CD8-positive, alpha-beta memory T cell (primary cell): ENCODE data around the gene NRM. TPM values are rescaled to one million over a fixed set of nuclear protein-coding genes. Genes with fewer than 3 reads are reported as not detected.

ENCODE experiments used
- CTCF ChIA-PET: fragments of 350-600 bp; sonication (Branson Sonifier 250); formaldehyde crosslinking; loops from one replicate; lab custom pipeline; 2021; ENCODE audit warnings: antibody characterized with exemption; lab: Charles Lee
- POLR2A ChIA-PET: fragments of 350-600 bp; sonication (Branson Sonifier 250); formaldehyde crosslinking; loops from one replicate; lab custom pipeline; 2021; ENCODE audit warnings: antibody characterized with exemption; lab: Charles Lee
- DNase-seq, 5 donors: peaks; one replicate each; pipeline versions ENCODE4 v3.0.0 to v3.0.0-alpha.2; 2020 to 2022; ENCODE audit warnings: mixed read lengths in 1 of 5
- H3K27ac ChIP-seq: one replicate; pipeline ENCODE4 v1.7.0; 2013; ENCODE audit warnings: low read depth, mild to moderate bottlenecking, low read length, moderate library complexity
- H3K27me3 ChIP-seq: 2 replicates; pipeline ENCODE4 v1.7.0; 2013; ENCODE audit warnings: low read length, mild to moderate bottlenecking; ENCODE audit not compliant: insufficient read depth, poor library complexity, severe bottlenecking
- H3K36me3 ChIP-seq: 2 replicates; pipeline ENCODE4 v1.7.0; 2013; ENCODE audit warnings: mild to moderate bottlenecking, low read length, moderate library complexity; ENCODE audit not compliant: insufficient read depth
- H3K4me1 ChIP-seq: 2 replicates; pipeline ENCODE4 v1.7.0; 2013; ENCODE audit warnings: mild to moderate bottlenecking, low read length, moderate library complexity; ENCODE audit not compliant: insufficient read depth
- H3K4me3 ChIP-seq: 2 replicates; pipeline ENCODE4 v1.7.0; 2013; ENCODE audit warnings: mild to moderate bottlenecking, low read length
- H3K9me3 ChIP-seq: 2 replicates; pipeline ENCODE4 v1.7.0; 2013; ENCODE audit warnings: mild to moderate bottlenecking, low read length
- H3K27ac Mint-ChIP-seq, 8 donors: one replicate each; pipeline ENCODE4 v1.8.0; 2020 to 2021; ENCODE audit warnings: mixed read lengths in 8 of 8, mild to moderate bottlenecking in 6 of 8, inconsistent platforms in 3 of 8, moderate library complexity in 3 of 8
- H3K27me3 Mint-ChIP-seq, 2 donors: one replicate each; pipeline ENCODE4 v1.8.0; 2020 to 2021; ENCODE audit warnings: mixed read lengths in 2 of 2, mild to moderate bottlenecking in 1 of 2, moderate library complexity in 1 of 2
- H3K36me3 Mint-ChIP-seq, 3 donors: one replicate each; pipeline ENCODE4 v1.8.0; 2020 to 2021; ENCODE audit warnings: mixed read lengths in 3 of 3, inconsistent platforms in 1 of 3, mild to moderate bottlenecking in 1 of 3
- H3K4me1 Mint-ChIP-seq, 3 donors: one replicate each; pipeline ENCODE4 v1.8.0; 2020 to 2021; ENCODE audit warnings: mixed read lengths in 3 of 3, inconsistent platforms in 1 of 3, mild to moderate bottlenecking in 1 of 3
- H3K4me3 Mint-ChIP-seq, 7 donors: one replicate each; pipeline ENCODE4 v1.8.0; 2020 to 2021; ENCODE audit warnings: mixed read lengths in 7 of 7, mild to moderate bottlenecking in 6 of 7, moderate library complexity in 4 of 7, inconsistent platforms in 2 of 7
- H3K9me3 Mint-ChIP-seq, 5 donors: one replicate each; pipeline ENCODE4 v1.8.0; 2020 to 2022; ENCODE audit warnings: mixed read lengths in 5 of 5, mild to moderate bottlenecking in 3 of 5, moderate library complexity in 2 of 5, inconsistent platforms in 1 of 5
- polyA plus RNA-seq: library from polyadenylated mRNA; unstranded; fragments of 300-500 nt; fragmentation: Illumina TruSeq; gene quantifications from one replicate; pipeline ENCODE4 v1.2.3, GENCODE V29; 2021
- total RNA-seq, 2 experiments: library from RNA; stranded (reverse); gene quantifications; one replicate each; pipeline ENCODE4 v1.2.3, GENCODE V29; 2021

The NRM gene, protein sequence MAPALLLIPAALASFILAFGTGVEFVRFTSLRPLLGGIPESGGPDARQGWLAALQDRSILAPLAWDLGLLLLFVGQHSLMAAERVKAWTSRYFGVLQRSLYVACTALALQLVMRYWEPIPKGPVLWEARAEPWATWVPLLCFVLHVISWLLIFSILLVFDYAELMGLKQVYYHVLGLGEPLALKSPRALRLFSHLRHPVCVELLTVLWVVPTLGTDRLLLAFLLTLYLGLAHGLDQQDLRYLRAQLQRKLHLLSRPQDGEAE
- total RNA-seq (10 to 100 TPM; 28.1 to 29.2 TPM), polyA plus RNA-seq (11.7 TPM)

DNA sequence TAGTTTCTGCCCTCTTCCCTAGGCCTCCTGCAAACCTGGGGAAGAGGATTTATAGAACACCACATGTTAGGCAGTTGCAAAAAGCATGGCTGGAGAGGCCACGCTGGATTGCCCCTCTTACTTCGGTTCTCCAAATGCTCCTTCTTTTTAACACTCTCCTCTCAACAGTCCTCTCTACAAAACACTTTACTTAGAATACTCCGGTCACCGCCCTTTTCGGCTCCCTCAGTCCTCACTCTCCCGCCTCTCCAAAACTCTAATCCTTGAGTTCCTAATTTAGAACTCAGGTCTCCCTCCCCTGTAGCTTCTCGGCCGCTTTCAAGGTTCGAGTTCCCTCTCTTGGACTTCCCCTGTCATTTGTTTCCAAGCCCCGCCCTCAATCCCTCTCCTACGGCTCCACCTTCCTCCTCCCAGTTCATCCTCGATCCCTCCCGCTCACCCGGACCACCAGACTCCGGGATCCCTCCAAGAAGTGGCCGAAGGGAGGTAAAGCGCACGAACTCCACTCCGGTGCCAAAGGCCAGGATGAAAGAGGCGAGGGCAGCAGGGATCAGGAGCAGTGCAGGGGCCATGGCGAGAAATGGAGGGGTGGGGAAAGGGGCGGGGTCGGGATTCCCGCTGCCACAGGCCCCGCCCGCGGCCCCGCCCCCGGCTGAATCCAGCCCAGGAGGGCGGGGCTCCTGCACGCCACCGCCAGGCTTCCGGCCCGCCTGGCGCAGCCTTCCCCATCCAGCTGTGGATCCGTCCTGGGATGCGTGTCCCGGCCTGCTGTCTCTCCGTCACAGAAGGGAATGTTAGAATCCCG, at the start of gene NRM:
Gene NRM (minus strand): TSS at position 582 of the 805 bp plus-strand sequence. CDS start 10 bp downstream, at position 572.
- Histone ChIP-seq H3K27ac (peak within 1 kb of the TSS; percentile 24), H3K4me3 (peak within 1 kb of the TSS; percentile 37), H3K27me3 (no peaks in the 10 kb centered on the region), H3K4me1 (peaks cover 37% of the 10 kb centered on the region), H3K36me3 (no peaks in the 10 kb centered on the region), H3K9me3 (no peaks in the 10 kb centered on the region)
- peaks cover 40 to 53% (median 40%) of the 10 kb centered on the region in 3 donors for H3K4me1 Mint-ChIP-seq
- peak within 1 kb of the TSS; percentile 81 to 100 (median 90) for H3K4me3 Mint-ChIP-seq
- DNase-seq = peak; percentile 54 to 76 (median 68)
- POLR2A ChIA-PET = interaction anchor here (0.7 to 1.5 kb wide), 4 partner anchors 9 to 31 kb away, joined by 3 to 8 read pairs (median 4); partner anchors contain the start of genes MDC1 and TUBB
- peaks cover 0 to 15% (median 2%) of the 10 kb centered on the region in 3 donors for H3K36me3 Mint-ChIP-seq
- H3K27me3 Mint-ChIP-seq = no peaks in the 10 kb centered on the region
- CTCF ChIA-PET = interaction anchor here (1.4 to 3.1 kb wide), 5 partner anchors 9 to 32 kb away, joined by 3 to 21 read pairs (median 4); no protein-coding TSS in a partner anchor
- H3K9me3 Mint-ChIP-seq = no peaks in the 10 kb centered on the region
- H3K27ac Mint-ChIP-seq = peak within 1 kb of the TSS; percentile 58 to 99 (median 96)

DNA sequence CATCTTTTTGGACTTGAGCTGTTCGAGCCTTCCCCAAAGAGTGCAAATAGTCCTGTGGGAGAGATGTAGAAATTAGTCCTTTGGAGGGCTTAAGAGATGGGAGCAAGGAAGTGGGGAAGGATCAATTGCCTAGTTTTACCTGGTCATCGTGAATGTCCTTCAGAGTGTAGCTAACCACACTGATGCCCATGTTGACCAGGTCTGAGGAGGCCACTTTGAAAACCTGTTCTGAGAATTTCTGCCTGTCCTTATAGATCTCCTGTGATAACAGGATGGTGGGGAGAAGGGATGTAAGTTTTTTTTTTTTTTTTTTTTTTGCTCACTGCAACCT, 49.7 kb upstream of the NRM start:
- peaks cover 0 to 4% (median 0%) of the 10 kb centered on the region in 5 donors for H3K9me3 Mint-ChIP-seq
- Histone ChIP-seq H3K27me3 (no peaks in the 10 kb centered on the region), H3K9me3 (no peaks in the 10 kb centered on the region), H3K4me1 (peaks cover 63% of the 10 kb centered on the region), H3K36me3 (peaks cover 18% of the 10 kb centered on the region), H3K27ac (no peak overlapping the region), H3K4me3 (no peak overlapping the region)
- ChIA-PET POLR2A (interaction anchor here (0.6 kb wide), 2 partner anchors 19 to 93 kb away, joined by 3 to 4 read pairs; no protein-coding TSS in a partner anchor), CTCF (interaction anchor here (0.7 to 2.9 kb wide), 3 partner anchors 10 to 61 kb away, joined by 5 to 11 read pairs (median 5); no protein-coding TSS in a partner anchor)
- H3K4me3 Mint-ChIP-seq = peak overlapping the region; percentile 24 to 96 (median 32)
- no peak for DNase-seq
- no peaks in the 10 kb centered on the region for H3K27me3 Mint-ChIP-seq
- peak overlapping the region in 4 of 8 donors; percentile 12 to 47 (median 26) for H3K27ac Mint-ChIP-seq
- peaks cover 10 to 64% (median 16%) of the 10 kb centered on the region in 3 donors for H3K36me3 Mint-ChIP-seq
- H3K4me1 Mint-ChIP-seq = peaks cover 68 to 84% (median 72%) of the 10 kb centered on the region in 3 donors

DNA sequence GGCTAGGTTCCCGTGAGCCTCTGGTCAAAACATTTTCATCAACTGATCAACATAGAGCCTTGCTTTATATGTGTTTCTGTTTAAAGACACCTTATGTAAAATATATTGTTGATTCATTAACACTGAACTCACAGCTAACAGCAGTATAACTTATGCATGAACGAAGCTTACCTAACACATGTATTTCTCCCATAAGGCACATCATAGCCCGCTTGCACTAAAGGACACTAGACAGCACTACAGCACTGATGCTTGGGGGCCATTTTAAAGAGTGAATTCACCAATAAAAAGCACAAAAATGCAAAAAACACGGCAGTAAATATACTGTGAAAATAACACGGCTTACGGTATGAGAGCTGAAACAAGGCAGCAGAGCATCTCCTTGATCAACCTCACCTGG, 47.7 kb upstream of the NRM start:
- no peaks in the 10 kb centered on the region for H3K27me3 Mint-ChIP-seq
- H3K4me3 Mint-ChIP-seq = peak overlapping the region in 4 of 7 donors; percentile 15 to 55 (median 35)
- DNase-seq = no peak
- ChIA-PET POLR2A (interaction anchor here (0.7 to 1.1 kb wide), 2 partner anchors 55 to 145 kb away, joined by 3 to 6 read pairs; no protein-coding TSS in a partner anchor), CTCF (interaction anchor here (0.7 to 3.4 kb wide), 8 partner anchors 16 to 206 kb away, joined by 3 to 26 read pairs (median 3); partner anchors contain the start of gene ATAT1)
- H3K4me1 Mint-ChIP-seq = peaks cover 63 to 81% (median 73%) of the 10 kb centered on the region in 3 donors
- Histone ChIP-seq H3K4me1 (peaks cover 75% of the 10 kb centered on the region), H3K9me3 (no peaks in the 10 kb centered on the region), H3K4me3 (no peak overlapping the region), H3K27ac (no peak overlapping the region), H3K27me3 (no peaks in the 10 kb centered on the region), H3K36me3 (peaks cover 18% of the 10 kb centered on the region)
- H3K9me3 Mint-ChIP-seq = peaks cover 0 to 4% (median 0%) of the 10 kb centered on the region in 5 donors
- H3K36me3 Mint-ChIP-seq = peaks cover 15 to 72% (median 16%) of the 10 kb centered on the region in 3 donors
- peak overlapping the region in 5 of 8 donors; percentile 12 to 71 (median 21) for H3K27ac Mint-ChIP-seq

DNA sequence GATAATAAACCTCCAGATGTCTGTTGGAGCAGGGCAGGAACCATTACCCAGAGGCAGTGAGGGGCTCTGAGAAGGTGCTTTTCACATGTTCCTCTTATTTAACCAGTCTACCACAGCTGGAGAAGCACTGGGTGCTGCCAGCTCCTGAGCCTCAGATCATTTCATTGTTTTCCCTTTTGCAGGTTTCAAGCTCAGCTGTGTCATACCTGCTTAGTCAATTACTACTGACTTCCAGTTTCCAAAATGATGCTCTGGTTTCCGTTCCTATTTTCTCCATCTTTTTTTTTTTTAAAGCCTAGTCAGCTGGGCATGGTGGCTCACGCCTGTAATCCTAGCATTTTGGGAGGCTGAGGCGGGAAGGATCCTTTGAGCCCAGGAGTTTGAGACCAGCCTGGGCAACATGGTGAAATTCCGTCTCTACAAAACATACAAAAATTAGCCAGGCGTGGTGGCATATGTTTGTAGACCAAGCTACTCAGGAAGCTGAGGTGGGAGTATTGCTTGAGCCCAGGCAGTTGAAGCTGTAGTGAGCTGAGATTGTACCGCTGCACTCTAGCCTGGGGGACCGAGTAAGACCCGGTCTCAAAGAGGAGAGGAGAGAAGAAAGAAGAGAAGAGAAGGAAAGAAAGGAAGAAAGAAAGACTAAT, 45.0 kb upstream of the NRM start:
- H3K4me3 Mint-ChIP-seq = peak overlapping the region in 6 of 7 donors; percentile 45 to 93 (median 78)
- Histone ChIP-seq H3K4me3 (no peak overlapping the region), H3K4me1 (peaks cover 64% of the 10 kb centered on the region), H3K9me3 (no peaks in the 10 kb centered on the region), H3K27me3 (no peaks in the 10 kb centered on the region), H3K36me3 (peaks cover 18% of the 10 kb centered on the region), H3K27ac (no peak overlapping the region)
- no peaks in the 10 kb centered on the region for H3K27me3 Mint-ChIP-seq
- ChIA-PET CTCF (interaction anchor here (1.1 to 4.3 kb wide), 6 partner anchors 8 to 194 kb away, joined by 5 to 29 read pairs (median 6); partner anchors contain the start of gene IER3), POLR2A (interaction anchor here (1.2 to 1.6 kb wide), 2 partner anchors 56 to 118 kb away, joined by 5 to 6 read pairs; partner anchors contain the start of genes MRPS18B and PPP1R10)
- peak overlapping the region in 6 of 8 donors; percentile 46 to 91 (median 78) for H3K27ac Mint-ChIP-seq
- no peak for DNase-seq
- peaks cover 0 to 4% (median 0%) of the 10 kb centered on the region in 5 donors for H3K9me3 Mint-ChIP-seq
- H3K4me1 Mint-ChIP-seq = peaks cover 52 to 72% (median 66%) of the 10 kb centered on the region in 3 donors
- peaks cover 16 to 64% (median 18%) of the 10 kb centered on the region in 3 donors for H3K36me3 Mint-ChIP-seq

DNA sequence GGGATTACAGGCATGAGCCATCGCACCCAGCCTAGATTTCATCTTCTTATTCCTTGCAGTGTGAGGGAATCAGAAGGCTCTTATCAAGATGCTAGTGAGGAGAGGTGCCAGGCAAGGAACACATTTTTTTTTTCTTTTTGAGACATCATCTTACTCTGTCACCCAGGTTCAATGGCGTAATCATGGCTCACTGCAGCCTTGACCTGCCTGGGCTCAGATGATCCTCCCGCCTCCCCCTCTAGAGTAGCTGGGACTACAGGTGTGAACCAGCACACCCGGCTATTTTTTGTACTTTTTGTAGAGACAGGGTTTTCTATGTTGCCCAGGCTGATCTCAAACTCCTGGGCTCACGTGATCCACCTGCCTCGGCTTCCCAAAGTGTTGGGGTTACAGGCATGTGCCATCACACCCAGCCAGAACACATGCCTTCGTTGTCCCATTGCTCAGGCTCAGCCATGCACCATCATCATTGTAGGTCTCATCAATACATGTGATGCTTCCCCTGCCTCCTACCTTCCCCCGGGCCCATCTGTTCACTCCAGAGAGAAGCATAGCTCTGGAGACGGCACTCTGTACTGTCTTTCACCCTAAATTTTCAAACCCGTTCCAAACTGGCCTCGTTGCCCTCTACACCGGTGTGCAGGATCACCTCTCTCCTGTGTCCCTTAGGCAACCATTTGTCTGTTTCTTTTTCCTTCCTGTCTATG, 41.6 kb upstream of the NRM start:
- Histone ChIP-seq H3K27me3 (no peaks in the 10 kb centered on the region), H3K27ac (no peak overlapping the region), H3K9me3 (no peaks in the 10 kb centered on the region), H3K4me3 (no peak overlapping the region), H3K36me3 (peaks cover 23% of the 10 kb centered on the region), H3K4me1 (peaks cover 48% of the 10 kb centered on the region)
- CTCF ChIA-PET = interaction anchor here (0.8 to 17.1 kb wide), 11 partner anchors 10 to 279 kb away, joined by 3 to 697 read pairs (median 6); partner anchors contain the start of genes ATAT1 and DHX16
- no peaks in the 10 kb centered on the region for H3K9me3 Mint-ChIP-seq
- H3K4me1 Mint-ChIP-seq = peaks cover 35 to 56% (median 46%) of the 10 kb centered on the region in 3 donors
- POLR2A ChIA-PET = interaction anchor here (0.6 kb wide), 3 partner anchors 53 to 487 kb away, joined by 3 to 5 read pairs (median 5); no protein-coding TSS in a partner anchor
- H3K4me3 Mint-ChIP-seq = no peak overlapping the region
- H3K27me3 Mint-ChIP-seq = no peaks in the 10 kb centered on the region
- peak overlapping the region in 1 of 8 donors; percentile 84 for H3K27ac Mint-ChIP-seq
- DNase-seq = no peak
- peaks cover 4 to 67% (median 14%) of the 10 kb centered on the region in 3 donors for H3K36me3 Mint-ChIP-seq

DNA sequence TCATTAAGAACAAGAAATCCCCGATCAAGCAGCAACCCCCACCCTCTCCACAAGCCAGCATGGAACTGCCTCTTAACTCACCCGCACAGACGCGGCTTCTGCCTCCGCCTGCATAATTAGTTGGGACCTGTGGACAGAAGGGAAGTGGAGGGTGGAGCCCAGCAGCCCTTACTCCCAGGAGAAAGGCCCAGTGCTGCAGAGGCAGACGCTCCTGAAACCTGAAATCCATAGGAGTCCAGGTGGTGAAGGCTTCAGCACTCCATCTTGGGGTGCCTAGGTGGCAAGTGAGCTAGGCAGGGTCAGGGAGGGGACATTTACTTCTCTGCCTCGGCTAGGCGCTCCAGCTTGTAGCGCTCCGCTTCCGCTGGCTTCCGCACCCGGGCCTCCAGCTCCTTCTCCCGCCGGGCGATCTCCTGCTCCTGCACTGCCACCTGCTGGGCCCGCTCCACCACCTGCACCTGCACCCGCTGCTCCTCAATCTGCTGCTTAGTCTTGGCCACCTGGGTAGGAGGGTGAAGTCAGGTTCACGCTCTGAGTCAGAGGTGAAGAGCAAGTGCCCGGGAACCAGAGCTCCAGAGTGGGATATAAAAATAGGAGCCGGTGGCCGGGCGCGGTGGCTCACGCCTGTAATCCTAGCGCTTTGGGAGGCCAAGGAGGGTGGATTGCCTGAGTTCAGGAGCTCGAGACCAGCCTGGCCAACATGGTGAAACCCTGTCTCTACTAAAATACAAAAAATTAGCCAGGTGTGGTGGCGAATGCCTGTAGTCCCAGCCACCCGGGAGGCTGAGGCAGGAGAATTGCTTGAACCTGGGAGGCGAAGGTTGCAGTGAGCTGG, 40.0 kb upstream of the NRM start:
- Mint-ChIP-seq H3K4me3 (peak overlapping the region in 4 of 7 donors; percentile 23 to 43 (median 34)), H3K4me1 (peaks cover 23 to 49% (median 32%) of the 10 kb centered on the region in 3 donors), H3K36me3 (peaks cover 0 to 71% (median 13%) of the 10 kb centered on the region in 3 donors), H3K27ac (peak overlapping the region in 7 of 8 donors; percentile 47 to 86 (median 65)), H3K9me3 (no peaks in the 10 kb centered on the region), H3K27me3 (no peaks in the 10 kb centered on the region)
- peaks cover 24% of the 10 kb centered on the region for H3K36me3 ChIP-seq
- no peak overlapping the region for H3K27ac ChIP-seq
- H3K4me3 ChIP-seq = no peak overlapping the region
- H3K9me3 ChIP-seq = no peaks in the 10 kb centered on the region
- ChIA-PET CTCF (interaction anchor here (0.6 to 17.1 kb wide), 59 partner anchors 9 to 362 kb away, joined by 3 to 697 read pairs (median 4); partner anchors contain the start of genes ABCF1, ATAT1, C6orf136 and DDR1), POLR2A (interaction anchor here (0.6 to 1.6 kb wide), 12 partner anchors 9 to 249 kb away, joined by 3 to 21 read pairs (median 4); partner anchors contain the start of genes DHX16 and MDC1)
- peaks cover 33% of the 10 kb centered on the region for H3K4me1 ChIP-seq
- peak; percentile 71 to 86 (median 73) for DNase-seq
- no peaks in the 10 kb centered on the region for H3K27me3 ChIP-seq
